Liver (tissue), 3 donors: ENCODE measurements around the gene PSMD6.

Source experiments
- ATF3 ChIP-seq: IDR thresholded peaks from 2 replicates; pipeline ENCODE4 v1.6.1; 2016; ENCODE audit warnings: antibody characterized with exemption
- CTCF ChIP-seq: fragments of 150-350 bp; IDR thresholded peaks from 2 replicates; pipeline ENCODE4 v1.5.1; 2017; ENCODE audit warnings: improper control_type of control experiment, low read depth, low read length; ENCODE audit not compliant: missing input control
- EGR1 ChIP-seq, 2 donors: IDR thresholded peaks; 2 replicates each; pipeline ENCODE4 v1.6.1; 2016 to 2018; ENCODE audit warnings: antibody characterized with exemption in 2 of 2, low read depth in 2 of 2
- FOXA1 ChIP-seq: IDR thresholded peaks from 2 replicates; pipeline ENCODE4 v1.6.1; 2016; ENCODE audit warnings: antibody characterized with exemption
- GABPA ChIP-seq, 2 donors: IDR thresholded peaks in 1 of 2; conservative IDR thresholded peaks in 1 of 2; 2 replicates each; pipeline ENCODE4 v1.6.1; 2016; ENCODE audit warnings: antibody characterized with exemption in 2 of 2, mild to moderate bottlenecking in 1 of 2, moderate library complexity in 1 of 2
- HNF4G ChIP-seq: IDR thresholded peaks from 2 replicates; pipeline ENCODE4 v1.6.1; 2016; ENCODE audit warnings: antibody characterized with exemption
- JUND ChIP-seq, 2 donors: IDR thresholded peaks; 2 replicates each; pipeline ENCODE4 v1.6.1; 2016; ENCODE audit warnings: antibody characterized with exemption in 2 of 2
- MAX ChIP-seq: IDR thresholded peaks from 2 replicates; pipeline ENCODE4 v1.6.1; 2016; ENCODE audit warnings: antibody characterized with exemption
- REST ChIP-seq: IDR thresholded peaks from 2 replicates; pipeline ENCODE4 v1.6.1; 2016; ENCODE audit warnings: antibody characterized with exemption, mild to moderate bottlenecking
- RXRA ChIP-seq, 2 donors: IDR thresholded peaks; 2 replicates each; pipeline ENCODE4 v1.6.1; 2017 to 2018; ENCODE audit warnings: antibody characterized with exemption in 2 of 2, mild to moderate bottlenecking in 1 of 2
- SP1 ChIP-seq: IDR thresholded peaks from 2 replicates; pipeline ENCODE4 v1.6.1; 2018; ENCODE audit warnings: antibody characterized with exemption, mild to moderate bottlenecking
- TAF1 ChIP-seq: conservative IDR thresholded peaks from 2 replicates; pipeline ENCODE4 v1.6.1; 2016; ENCODE audit warnings: antibody characterized with exemption, mild to moderate bottlenecking
- YY1 ChIP-seq: IDR thresholded peaks from 2 replicates; pipeline ENCODE4 v1.6.1; 2016; ENCODE audit warnings: antibody characterized with exemption, mild to moderate bottlenecking
- ZBTB33 ChIP-seq: IDR thresholded peaks from 2 replicates; pipeline ENCODE4 v1.6.1; 2016; ENCODE audit warnings: antibody characterized with exemption
- donor health status: healthy.
- donor health status: healthy.

- no peak for TF ChIP-seq SP1
- TF ChIP-seq CTCF = no peak
- no peak for TF ChIP-seq REST
- no peak for TF ChIP-seq GABPA (IDR thresholded peaks at IDR 0.05 in 1 of 2, conservative IDR thresholded peaks at IDR 0.05 in 1 of 2)
- no peak for TF ChIP-seq MAX
- no peak for TF ChIP-seq RXRA (IDR thresholded peaks at IDR 0.05)
- TF ChIP-seq YY1 = no peak
- TF ChIP-seq TAF1 = no peak
- no peak for TF ChIP-seq JUND (IDR thresholded peaks at IDR 0.05)
- TF ChIP-seq EGR1 (IDR thresholded peaks at IDR 0.05; ENCODE audit: low read depth in 2 of 2) = no peak
- no peak for TF ChIP-seq ATF3
- no peak for TF ChIP-seq HNF4G
- no peak for TF ChIP-seq ZBTB33
- no peak for TF ChIP-seq FOXA1
Observed at GRCh38 chr3:64042952-64043351, 19.7 kb upstream of the PSMD6 start.
